ENCODE data around the gene MMAA.

DNA sequence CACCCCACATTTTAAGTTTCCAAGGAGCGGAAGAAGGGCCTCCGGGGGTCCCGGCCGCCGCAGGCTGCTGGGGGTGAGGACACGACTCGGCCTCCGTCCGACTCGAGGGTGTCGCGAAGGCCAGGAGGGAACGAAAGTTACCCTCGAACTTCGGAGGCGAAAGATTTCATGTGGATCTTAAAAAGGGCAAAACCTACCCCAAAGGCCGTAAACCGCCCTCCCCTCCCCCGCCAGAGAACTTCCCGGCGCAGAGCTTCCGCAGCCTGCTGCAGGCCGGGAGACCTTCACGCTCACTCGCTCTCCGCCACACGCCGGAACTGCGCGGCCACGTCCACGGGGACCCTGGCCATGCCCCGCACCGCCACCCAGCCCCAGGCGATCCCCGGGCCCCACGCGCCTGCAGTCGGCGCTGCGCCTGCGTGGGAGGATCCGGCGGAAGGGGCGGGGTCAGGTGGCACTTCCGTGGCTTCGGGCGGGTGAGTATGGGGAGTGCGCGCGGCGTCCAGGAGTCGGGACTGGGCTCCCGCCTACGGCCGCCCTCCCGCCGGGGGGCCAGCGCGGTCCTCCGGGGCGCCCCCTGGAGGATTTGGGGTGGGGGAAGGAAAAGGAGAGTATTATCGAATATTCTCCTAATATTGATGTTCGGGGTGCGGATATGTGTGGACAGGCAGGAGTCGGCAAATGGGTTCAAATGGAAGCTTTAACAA lies at the start of gene MMAA:
- TF ChIP-seq, protein P1, sequence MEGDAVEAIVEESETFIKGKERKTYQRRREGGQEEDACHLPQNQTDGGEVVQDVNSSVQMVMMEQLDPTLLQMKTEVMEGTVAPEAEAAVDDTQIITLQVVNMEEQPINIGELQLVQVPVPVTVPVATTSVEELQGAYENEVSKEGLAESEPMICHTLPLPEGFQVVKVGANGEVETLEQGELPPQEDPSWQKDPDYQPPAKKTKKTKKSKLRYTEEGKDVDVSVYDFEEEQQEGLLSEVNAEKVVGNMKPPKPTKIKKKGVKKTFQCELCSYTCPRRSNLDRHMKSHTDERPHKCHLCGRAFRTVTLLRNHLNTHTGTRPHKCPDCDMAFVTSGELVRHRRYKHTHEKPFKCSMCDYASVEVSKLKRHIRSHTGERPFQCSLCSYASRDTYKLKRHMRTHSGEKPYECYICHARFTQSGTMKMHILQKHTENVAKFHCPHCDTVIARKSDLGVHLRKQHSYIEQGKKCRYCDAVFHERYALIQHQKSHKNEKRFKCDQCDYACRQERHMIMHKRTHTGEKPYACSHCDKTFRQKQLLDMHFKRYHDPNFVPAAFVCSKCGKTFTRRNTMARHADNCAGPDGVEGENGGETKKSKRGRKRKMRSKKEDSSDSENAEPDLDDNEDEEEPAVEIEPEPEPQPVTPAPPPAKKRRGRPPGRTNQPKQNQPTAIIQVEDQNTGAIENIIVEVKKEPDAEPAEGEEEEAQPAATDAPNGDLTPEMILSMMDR (IDR thresholded peaks at IDR 0.05), result peak; percentile 74
- no peak for TF ChIP-seq ZFX (IDR thresholded peaks at IDR 0.05; ENCODE audit: borderline replicate concordance)

Measured in 22Rv1 (cell line).